Measurements from ENCODE around the gene ATP6V0D1.

The ATP6V0D1 gene

GRCh38 chr16:67449739-67450138, 31.2 kb downstream of the ATP6V0D1 start:
- Histone ChIP-seq H3K4me3 (ENCODE audit: low read length) (no peak overlapping the region), H3K9ac (ENCODE audit: low read depth, low read length) (no peak overlapping the region), H3K4me1 (ENCODE audit: insufficient read depth, low read length) (no peaks in the 10 kb centered on the region; the same call in 1 of the 2 replicates), H3K27me3 (ENCODE audit: insufficient read depth, low read length) (no peaks in the 10 kb centered on the region), H3K27ac (ENCODE audit: low read depth, low read length) (no peak overlapping the region), H3K9me3 (ENCODE audit: insufficient read depth, low read depth, low read length) (no peaks in the 10 kb centered on the region), H3K36me3 (ENCODE audit: insufficient read depth, low read length) (peaks cover 12% of the 10 kb centered on the region)
- WGBS: 97% methylated on average over 3 of the region's 3 CpGs

- Histone ChIP-seq H3K4me1 (ENCODE audit: insufficient read depth, low read length) (no peaks in the 10 kb centered on the region; the same call in 1 of the 2 replicates), H3K9ac (ENCODE audit: low read depth, low read length) (no peak overlapping the region), H3K27me3 (ENCODE audit: insufficient read depth, low read length) (no peaks in the 10 kb centered on the region), H3K36me3 (ENCODE audit: insufficient read depth, low read length) (peaks cover 12% of the 10 kb centered on the region), H3K27ac (ENCODE audit: low read depth, low read length) (no peak overlapping the region), H3K4me3 (ENCODE audit: low read length) (no peak overlapping the region), H3K9me3 (ENCODE audit: insufficient read depth, low read depth, low read length) (no peaks in the 10 kb centered on the region)
- 96% methylated on average over 2 of the region's 2 CpGs for WGBS
Observed at GRCh38 chr16:67449336-67449735, 31.6 kb downstream of the ATP6V0D1 start.

- Histone ChIP-seq H3K27ac (ENCODE audit: low read depth, low read length) (no peak overlapping the region), H3K36me3 (ENCODE audit: insufficient read depth, low read length) (peaks cover 12% of the 10 kb centered on the region), H3K9me3 (ENCODE audit: insufficient read depth, low read depth, low read length) (no peaks in the 10 kb centered on the region), H3K4me3 (ENCODE audit: low read length) (no peak overlapping the region), H3K27me3 (ENCODE audit: insufficient read depth, low read length) (no peaks in the 10 kb centered on the region), H3K9ac (ENCODE audit: low read depth, low read length) (no peak overlapping the region), H3K4me1 (ENCODE audit: insufficient read depth, low read length) (no peaks in the 10 kb centered on the region)
- WGBS: 94% methylated on average over 5 of the region's 5 CpGs
Observed at GRCh38 chr16:67448580-67448979, 32.4 kb downstream of the ATP6V0D1 start.

- WGBS: 89% methylated on average over 6 of the region's 6 CpGs
- Histone ChIP-seq H3K4me1 (ENCODE audit: insufficient read depth, low read length) (no peaks in the 10 kb centered on the region), H3K9me3 (ENCODE audit: insufficient read depth, low read depth, low read length) (no peaks in the 10 kb centered on the region), H3K36me3 (ENCODE audit: insufficient read depth, low read length) (peaks cover 7% of the 10 kb centered on the region), H3K4me3 (ENCODE audit: low read length) (no peak overlapping the region), H3K9ac (ENCODE audit: low read depth, low read length) (no peak overlapping the region), H3K27ac (ENCODE audit: low read depth, low read length) (no peak overlapping the region), H3K27me3 (ENCODE audit: insufficient read depth, low read length) (no peaks in the 10 kb centered on the region)
Observed at GRCh38 chr16:67447508-67448076, 33.4 kb downstream of the ATP6V0D1 start.

GRCh38 chr16:67446968-67447507, 33.9 kb downstream of the ATP6V0D1 start:
- H3K27ac ChIP-seq (ENCODE audit: low read depth, low read length): no peak overlapping the region
- H3K9me3 ChIP-seq (ENCODE audit: insufficient read depth, low read depth, low read length): no peaks in the 10 kb centered on the region
- no peak overlapping the region for H3K4me3 ChIP-seq (ENCODE audit: low read length)
- peaks cover 3% of the 10 kb centered on the region for H3K36me3 ChIP-seq (ENCODE audit: insufficient read depth, low read length)
- no peaks in the 10 kb centered on the region for H3K27me3 ChIP-seq (ENCODE audit: insufficient read depth, low read length)
- H3K4me1 ChIP-seq (ENCODE audit: insufficient read depth, low read length): no peaks in the 10 kb centered on the region
- WGBS: 96% methylated on average over 7 of the region's 8 CpGs
- no peak overlapping the region for H3K9ac ChIP-seq (ENCODE audit: low read depth, low read length)

GRCh38 chr16:67445913-67446907, 34.7 kb downstream of the ATP6V0D1 start:
- WGBS: 94% methylated on average over 12 of the region's 12 CpGs
- Histone ChIP-seq H3K9me3 (ENCODE audit: insufficient read depth, low read depth, low read length) (no peaks in the 10 kb centered on the region), H3K27me3 (ENCODE audit: insufficient read depth, low read length) (no peaks in the 10 kb centered on the region), H3K27ac (ENCODE audit: low read depth, low read length) (no peak overlapping the region), H3K4me1 (ENCODE audit: insufficient read depth, low read length) (no peaks in the 10 kb centered on the region), H3K4me3 (ENCODE audit: low read length) (no peak overlapping the region), H3K9ac (ENCODE audit: low read depth, low read length) (no peak overlapping the region), H3K36me3 (ENCODE audit: insufficient read depth, low read length) (no peaks in the 10 kb centered on the region; the same call in 1 of the 2 replicates)

- Histone ChIP-seq H3K4me3 (ENCODE audit: low read length) (no peak overlapping the region), H3K9ac (ENCODE audit: low read depth, low read length) (no peak overlapping the region)
Observed at GRCh38 chr16:67445441-67445912, 35.5 kb downstream of the ATP6V0D1 start.

GRCh38 chr16:67445126-67445426, 35.9 kb downstream of the ATP6V0D1 start:
- Histone ChIP-seq H3K4me1 (ENCODE audit: insufficient read depth, low read length) (no peaks in the 10 kb centered on the region), H3K9me3 (ENCODE audit: insufficient read depth, low read depth, low read length) (no peaks in the 10 kb centered on the region)
- 94% methylated on average over 7 of the region's 7 CpGs for WGBS

More at GRCh38 chr16:67445441-67445912, 35.5 kb downstream of the ATP6V0D1 start:
- Histone ChIP-seq H3K27ac (ENCODE audit: low read depth, low read length) (no peak overlapping the region), H3K9me3 (ENCODE audit: insufficient read depth, low read depth, low read length) (no peaks in the 10 kb centered on the region), H3K36me3 (ENCODE audit: insufficient read depth, low read length) (no peaks in the 10 kb centered on the region; the same call in 1 of the 2 replicates), H3K4me1 (ENCODE audit: insufficient read depth, low read length) (no peaks in the 10 kb centered on the region), H3K27me3 (ENCODE audit: insufficient read depth, low read length) (no peaks in the 10 kb centered on the region)
- WGBS: 83% methylated on average over 3 of the region's 3 CpGs

GRCh38 chr16:67444259-67445125, 36.5 kb downstream of the ATP6V0D1 start:
- WGBS: 83% methylated on average over 22 of the region's 22 CpGs
- Histone ChIP-seq H3K27me3 (ENCODE audit: insufficient read depth, low read length) (no peaks in the 10 kb centered on the region), H3K9me3 (ENCODE audit: insufficient read depth, low read depth, low read length) (no peaks in the 10 kb centered on the region), H3K27ac (ENCODE audit: low read depth, low read length) (no peak overlapping the region), H3K9ac (ENCODE audit: low read depth, low read length) (no peak overlapping the region), H3K36me3 (ENCODE audit: insufficient read depth, low read length) (no peaks in the 10 kb centered on the region; the same call in 1 of the 2 replicates), H3K4me1 (ENCODE audit: insufficient read depth, low read length) (no peaks in the 10 kb centered on the region), H3K4me3 (ENCODE audit: low read length) (no peak overlapping the region)

More at GRCh38 chr16:67445126-67445426, 35.9 kb downstream of the ATP6V0D1 start:
- Histone ChIP-seq H3K27ac (ENCODE audit: low read depth, low read length) (no peak overlapping the region), H3K4me3 (ENCODE audit: low read length) (no peak overlapping the region), H3K27me3 (ENCODE audit: insufficient read depth, low read length) (no peaks in the 10 kb centered on the region), H3K36me3 (ENCODE audit: insufficient read depth, low read length) (no peaks in the 10 kb centered on the region; the same call in 1 of the 2 replicates), H3K9ac (ENCODE audit: low read depth, low read length) (no peak overlapping the region)

GRCh38 chr16:67443265-67443664, 37.7 kb downstream of the ATP6V0D1 start:
- H3K27ac ChIP-seq (ENCODE audit: low read depth, low read length): no peak overlapping the region
- no peak overlapping the region for H3K4me3 ChIP-seq (ENCODE audit: low read length)
- no peaks in the 10 kb centered on the region for H3K4me1 ChIP-seq (ENCODE audit: insufficient read depth, low read length)
- no peak overlapping the region for H3K9ac ChIP-seq (ENCODE audit: low read depth, low read length)
- H3K27me3 ChIP-seq (ENCODE audit: insufficient read depth, low read length): no peaks in the 10 kb centered on the region
- no peaks in the 10 kb centered on the region for H3K9me3 ChIP-seq (ENCODE audit: insufficient read depth, low read depth, low read length)
- H3K36me3 ChIP-seq (ENCODE audit: insufficient read depth, low read length): peaks cover 7% of the 10 kb centered on the region
- 95% methylated on average over 6 of the region's 6 CpGs for WGBS

Measured in HUES64 (cell line).